Activated gamma-delta T cell treated with anti-CD3 and anti-CD28 coated beads, Interleukin-2, amount 50 U/mL, for 16 hours (primary cell): ENCODE results near the gene C4orf50.
"Not testable (repeated sequence)": the region's sequence is repeated elsewhere in the genome, so short reads cannot be mapped to it uniquely, and the experiment has no call there.

ENCODE experiments used
- DNase-seq: peaks from one replicate; pipeline ENCODE4 v3.0.0-alpha.2; 2020; ENCODE audit warnings: low read depth

Gene C4orf50

DNA sequence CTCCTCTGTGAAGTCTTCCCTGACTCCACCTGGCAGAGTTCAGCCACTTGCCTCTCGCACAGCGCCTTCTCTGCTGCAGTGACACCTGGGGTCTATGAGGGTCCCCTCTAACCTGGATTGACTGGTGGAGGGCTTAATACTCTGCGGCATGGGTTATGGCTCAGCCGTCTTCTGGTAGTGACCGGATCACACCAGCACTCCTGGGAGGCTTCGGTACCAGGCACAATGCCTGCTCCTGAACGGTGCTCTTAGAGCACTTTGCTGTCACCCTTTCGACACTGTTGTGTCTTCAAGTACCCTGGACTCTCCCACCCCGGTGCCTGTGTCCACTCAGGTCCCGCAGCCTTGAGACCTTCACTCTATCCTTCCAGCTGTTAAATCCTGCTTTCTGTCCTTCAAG, 50.0 kb downstream of the C4orf50 start:
- DNase-seq: no peak

DNA sequence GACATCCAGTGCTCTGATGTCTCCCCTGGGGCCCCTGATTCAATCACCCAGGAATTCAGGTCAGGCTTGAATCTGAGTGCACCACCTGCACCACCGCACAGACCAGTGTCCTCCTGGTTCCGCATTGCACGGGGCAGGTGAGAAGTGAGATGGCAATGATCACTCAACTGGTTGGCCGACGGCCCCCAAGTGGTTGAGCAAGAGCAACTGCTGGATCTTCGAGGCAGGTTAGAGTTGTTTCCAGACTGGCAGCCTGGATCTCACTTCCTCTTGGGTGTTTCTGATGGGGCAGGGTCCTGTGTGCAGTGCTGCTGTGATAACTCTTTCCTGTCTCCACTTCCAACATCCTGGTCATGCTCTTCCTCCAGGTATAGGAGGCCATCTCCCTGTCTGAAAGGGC, 50.4 kb downstream of the C4orf50 start:
- DNase-seq: no peak

- no peak for DNase-seq
Measured at GRCh38 chr4:5965225-5965624, 53.0 kb downstream of the C4orf50 start.

GRCh38 chr4:5964030-5964429, 54.2 kb downstream of the C4orf50 start:
- no peak for DNase-seq

DNA sequence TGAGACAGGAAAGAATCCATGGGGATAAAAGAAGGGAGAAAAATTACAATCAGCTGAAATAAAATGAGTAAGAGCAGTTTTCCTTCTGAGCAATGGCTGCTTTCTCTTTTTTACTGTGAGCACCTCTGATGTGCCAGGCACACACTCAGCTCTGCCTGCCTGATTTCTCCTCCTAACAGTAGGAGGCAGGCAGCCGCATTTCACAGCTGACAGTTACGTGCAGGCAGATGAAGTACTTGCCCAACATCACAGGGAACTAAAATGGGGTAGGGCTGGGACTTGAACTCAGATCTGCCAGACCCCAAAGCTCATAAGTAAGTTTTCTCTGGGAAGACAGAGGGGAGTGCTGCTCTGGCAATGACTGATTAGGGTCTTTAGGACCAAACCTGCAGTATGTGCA, 54.6 kb downstream of the C4orf50 start:
- no peak for DNase-seq

GRCh38 chr4:5962416-5962815, 55.8 kb downstream of the C4orf50 start:
- no peak for DNase-seq

DNA sequence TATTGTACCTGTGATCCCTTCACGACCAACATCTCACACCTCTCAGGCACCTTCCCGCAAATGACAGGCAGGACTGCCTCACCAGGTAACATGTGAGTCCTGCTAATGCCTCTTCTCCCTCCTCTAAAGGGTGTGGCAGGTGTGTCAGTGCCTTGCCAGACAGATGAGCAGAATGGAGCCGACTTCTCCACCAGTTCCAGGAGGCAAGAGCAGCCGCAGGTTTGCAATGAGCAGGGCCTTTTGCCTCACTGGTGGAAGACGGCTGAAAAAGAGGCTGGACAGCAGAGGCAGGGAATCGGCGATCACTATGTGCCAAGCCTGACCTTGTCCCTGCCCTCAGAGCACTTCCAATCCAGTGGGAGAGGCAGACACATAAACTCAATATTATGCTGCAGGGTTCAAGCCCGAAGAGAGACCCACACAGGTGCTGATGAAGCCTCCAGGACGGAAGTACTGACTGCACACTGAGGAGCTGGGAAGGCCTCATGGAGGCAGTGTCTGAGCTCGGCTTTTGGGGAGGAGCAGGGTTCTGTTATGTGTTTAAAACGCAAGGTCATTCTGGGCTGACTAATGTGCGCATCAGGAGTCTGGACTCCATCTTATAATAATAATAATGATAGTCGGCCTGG, 57.9 kb downstream of the C4orf50 start:
- DNase-seq: no peak

- no peak for DNase-seq
Measured at GRCh38 chr4:5959211-5959982, 58.8 kb downstream of the C4orf50 start.

DNA sequence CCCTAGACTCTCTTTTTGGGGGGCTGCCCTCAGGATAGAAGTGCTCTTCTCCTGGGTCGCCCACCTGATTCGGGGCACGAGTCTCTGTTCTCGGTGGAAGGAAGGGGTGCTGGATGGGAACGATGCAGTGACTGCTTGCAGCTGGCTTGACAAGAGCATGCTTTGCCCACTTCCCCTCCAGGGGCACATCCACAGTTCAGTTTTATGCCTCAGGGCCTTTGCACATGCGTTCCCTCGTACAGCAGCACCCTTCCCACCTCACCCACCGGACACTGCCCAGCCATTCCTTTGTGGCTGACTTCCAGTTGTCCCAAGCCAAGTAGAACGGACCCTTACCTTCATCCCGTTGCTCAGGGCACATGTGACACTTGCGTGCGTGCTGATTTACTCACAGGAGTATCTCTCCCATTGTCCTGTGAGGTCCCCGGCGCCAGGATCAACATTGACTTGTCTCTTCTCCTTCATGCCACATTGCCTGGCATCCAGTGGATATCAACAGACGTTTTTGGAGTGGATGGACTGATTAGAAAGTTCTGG, 60.0 kb downstream of the C4orf50 start:
- no peak for DNase-seq

GRCh38 chr4:5957076-5957475, 61.2 kb downstream of the C4orf50 start:
- no peak for DNase-seq

DNA sequence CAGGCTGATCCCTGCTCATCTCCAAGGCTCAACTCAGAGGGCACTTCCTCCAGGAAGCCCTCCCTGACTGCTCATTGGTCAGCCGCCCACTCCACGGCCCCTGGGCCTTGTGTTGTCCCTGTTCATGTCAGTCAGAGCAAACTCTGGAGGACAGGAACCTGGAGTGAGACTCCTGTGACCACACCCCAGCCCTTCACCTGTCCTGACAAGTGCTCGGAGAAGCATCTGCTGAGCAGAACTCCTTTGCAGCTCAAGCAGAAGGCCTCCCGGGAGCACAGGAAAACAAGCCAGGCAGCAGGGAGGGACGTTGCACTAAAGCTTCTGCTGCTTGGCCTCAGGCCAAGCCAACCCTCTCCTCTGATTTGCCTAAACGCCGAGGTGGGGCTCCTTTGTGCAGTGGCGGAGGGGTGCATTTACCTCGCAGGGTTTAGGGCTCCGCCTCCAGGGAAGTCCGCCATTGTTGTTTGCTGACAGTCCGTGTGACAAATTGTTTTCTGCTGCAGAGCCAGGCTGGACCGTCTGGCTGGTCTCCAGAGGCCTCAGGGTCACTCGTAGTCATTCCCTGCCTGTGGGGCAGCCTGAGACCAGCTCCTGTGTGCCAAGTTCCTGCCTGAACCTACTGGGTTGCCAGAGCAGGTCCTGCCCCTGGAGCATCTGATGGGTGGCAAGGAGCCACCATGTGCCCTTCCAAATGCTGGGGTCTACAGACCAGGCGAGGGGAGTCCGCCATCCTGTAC, 61.8 kb downstream of the C4orf50 start:
- DNase-seq: no peak

- DNase-seq: no peak
Measured at GRCh38 chr4:5955856-5956255, 62.4 kb downstream of the C4orf50 start.

GRCh38 chr4:5955201-5955821, 62.9 kb downstream of the C4orf50 start:
- DNase-seq: no peak

- DNase-seq: no peak
Measured at GRCh38 chr4:5954056-5954760, 64.0 kb downstream of the C4orf50 start.

GRCh38 chr4:5952975-5953951, 65.0 kb downstream of the C4orf50 start:
- DNase-seq: no peak

GRCh38 chr4:5952286-5952974, 65.8 kb downstream of the C4orf50 start:
- no peak for DNase-seq

DNA sequence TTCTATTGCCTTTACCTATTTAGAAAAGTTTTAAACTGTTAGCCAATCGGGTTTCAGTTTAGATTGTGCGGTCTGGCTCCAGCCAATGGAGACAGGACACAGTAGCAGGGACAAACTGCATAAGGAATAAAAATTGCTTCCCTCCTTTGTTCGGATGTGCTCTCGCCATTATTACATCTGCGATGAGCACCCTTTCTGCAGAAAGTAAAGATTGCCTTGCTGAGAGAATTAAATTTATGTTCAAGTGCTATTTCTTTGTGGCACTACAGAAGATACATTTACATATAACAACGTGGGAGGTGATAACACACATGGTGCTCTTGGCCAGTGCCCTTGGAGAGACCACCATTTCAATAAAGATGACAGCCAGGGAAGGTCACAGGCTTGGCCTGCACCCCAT, 71.6 kb downstream of the C4orf50 start:
- DNase-seq: not testable (repeated sequence)

- DNase-seq: no peak
Measured at GRCh38 chr4:5945936-5946335, 72.3 kb downstream of the C4orf50 start.

- no peak for DNase-seq
Measured at GRCh38 chr4:5945171-5945570, 73.1 kb downstream of the C4orf50 start.

- DNase-seq: no peak
Measured at GRCh38 chr4:5943561-5943960, 74.7 kb downstream of the C4orf50 start.
